HepG2 (cell line): ENCODE measurements around the gene MBLAC1. TPM values are rescaled to one million over a fixed set of nuclear protein-coding genes. Genes with fewer than 3 reads are reported as not detected.

ENCODE experiments used
- CC2D1A ChIP-seq: sonication (generic); formaldehyde crosslinking; IDR thresholded peaks from 2 replicates; pipeline ENCODE4 v1.8.1; 2023; ENCODE audit warnings: mild to moderate bottlenecking, missing genetic modification reagents
- CREM ChIP-seq, 2 experiments: sonication (generic) in 1 of 2; formaldehyde crosslinking in 1 of 2; IDR thresholded peaks; 2 replicates each; pipeline versions ENCODE4 v1.4.0 to v1.6.1; 2016 to 2020; ENCODE audit warnings: antibody characterized with exemption in 1 of 2, mild to moderate bottlenecking in 1 of 2, missing genetic modification reagents in 1 of 2
- DBP ChIP-seq: sonication (generic); formaldehyde crosslinking; IDR thresholded peaks from 2 replicates; pipeline ENCODE4 v1.4.0; 2020; ENCODE audit warnings: missing genetic modification reagents; ENCODE audit errors: not compliant biosample characterization
- HDAC2 ChIP-seq: sonication (generic); formaldehyde crosslinking; IDR thresholded peaks from 2 replicates; pipeline ENCODE4 v1.4.0; 2020; ENCODE audit warnings: missing genetic modification reagents
- HNF1B ChIP-seq: sonication (generic); formaldehyde crosslinking; IDR thresholded peaks from 2 replicates; pipeline ENCODE4 v1.5.1; 2020; ENCODE audit warnings: mild to moderate bottlenecking, moderate library complexity, missing genetic modification reagents
- JUNB ChIP-seq: sonication (generic); formaldehyde crosslinking; IDR thresholded peaks from 2 replicates; pipeline ENCODE4 v1.8.0; 2022; ENCODE audit warnings: missing genetic modification reagents, mild to moderate bottlenecking, borderline replicate concordance
- NBN ChIP-seq: fragments of 450-650 bp; conservative IDR thresholded peaks from 2 replicates; pipeline ENCODE4 v1.6.1; 2017
- REL ChIP-seq: sonication (generic); formaldehyde crosslinking; conservative IDR thresholded peaks from 2 replicates; pipeline ENCODE4 v1.8.0; 2022; ENCODE audit warnings: mild to moderate bottlenecking, missing genetic modification reagents, moderate library complexity
- RNF219 ChIP-seq: sonication (generic); formaldehyde crosslinking; IDR thresholded peaks from 2 replicates; pipeline ENCODE4 v1.5.0; 2020; ENCODE audit warnings: mild to moderate bottlenecking, missing genetic modification reagents
- SETDB1 ChIP-seq: sonication (generic); formaldehyde crosslinking; IDR thresholded peaks from 2 replicates; pipeline ENCODE4 v1.5.1; 2020; ENCODE audit warnings: missing genetic modification reagents, mild to moderate bottlenecking, borderline replicate concordance
- THAP9 ChIP-seq: sonication (generic); formaldehyde crosslinking; IDR thresholded peaks from 2 replicates; pipeline ENCODE4; 2020; ENCODE audit warnings: missing genetic modification reagents, mild to moderate bottlenecking, borderline replicate concordance
- TSC22D2 ChIP-seq: sonication (generic); formaldehyde crosslinking; IDR thresholded peaks from 2 replicates; pipeline ENCODE4 v1.5.1; 2020; ENCODE audit warnings: missing genetic modification reagents, mild to moderate bottlenecking, borderline replicate concordance
- ZNF296 ChIP-seq: sonication (generic); formaldehyde crosslinking; conservative IDR thresholded peaks from 2 replicates; pipeline ENCODE4 v1.5.0; 2020; ENCODE audit warnings: mild to moderate bottlenecking, missing genetic modification reagents
- ZNF556 ChIP-seq: sonication (generic); formaldehyde crosslinking; IDR thresholded peaks from 2 replicates; pipeline ENCODE4 v1.4.0; 2020; ENCODE audit warnings: mild to moderate bottlenecking, missing genetic modification reagents, borderline replicate concordance
- ZNF614 ChIP-seq: IDR thresholded peaks from 2 replicates; pipeline ENCODE4 v1.6.1; 2018; ENCODE audit warnings: missing biosample characterization, missing genetic modification reagents, inconsistent platforms, borderline replicate concordance
- polyA plus RNA-seq, 8 experiments: library from polyadenylated mRNA; depleted of rRNA in 3 of 8; stranded (reverse) in 7 of 8; unstranded in 1 of 8; fragments of >200 nt; fragmentation: Illumina TruSeq in 4 of 8; extraction: Trizol in 4 of 8; gene quantifications; 2 replicates each; pipeline versions ENCODE4 v1.2.1 to v1.2.3, GENCODE V29; 2011 to 2016; ENCODE audit warnings: low read depth in 4 of 8, missing spikeins in 1 of 8, mixed read lengths in 1 of 8; ENCODE audit not compliant: insufficient read depth in 1 of 8
- total RNA-seq, 5 experiments: library from RNA; depleted of rRNA; stranded (reverse); fragments of >200 nt; fragmentation: Illumina TruSeq; extraction: Trizol; gene quantifications; 2 replicates each; pipeline ENCODE4 v1.2.3, GENCODE V29; 2016; ENCODE audit warnings: low read depth in 1 of 5

Gene MBLAC1
- total and polyA plus RNA-seq, 2 of the 13 experiments (the other 11 are each of a cell fraction or from before 2014, with no cell fraction given): 0.79 to 2.1 TPM

GRCh38 chr7:100100420-100101015, 26.2 kb upstream of the MBLAC1 start (continued):
- TF ChIP-seq HNF1B (CRISPR knock-in tag) (peak; percentile 77; the same call in 1 of the 2 replicates), DBP (no peak), ZNF556 (peak; percentile 76; the same call in 1 of the 2 replicates), ZNF614 (CRISPR knock-in tag) (peak; percentile 65; the same call in 1 of the 2 replicates), HDAC2 (peak; percentile 88), TSC22D2 (CRISPR knock-in tag) (peak; percentile 52; the same call in 1 of the 2 replicates), ZNF296 (no peak), RNF219 (CRISPR knock-in tag) (no peak), REL (no peak), SETDB1 (CRISPR knock-in tag) (no peak), CREM (IDR thresholded peaks at IDR 0.05) (peak; percentile 52; the same call in 1 of the 2 replicates), CREM (CRISPR knock-in tag; IDR thresholded peaks at IDR 0.05) (0 out of 2 replicates have a peak, but pooled peaks have one; percentile 44), NBN (no peak), CC2D1A (no peak), THAP9 (CRISPR knock-in tag) (peak; percentile 27; the same call in 1 of the 2 replicates), JUNB (no peak)
